GM12878 (cell line): Measurements from ENCODE around the gene UTP14A. TPM values are rescaled to one million over a fixed set of nuclear protein-coding genes. Genes with fewer than 3 reads are reported as not detected.

Source experiments
- ATF3 ChIP-seq: IDR thresholded peaks from 2 replicates; pipeline ENCODE4 v1.6.1; 2011; ENCODE audit warnings: low read depth, mild to moderate bottlenecking, low read length, moderate library complexity, borderline replicate concordance; ENCODE audit errors: extremely low read depth
- ATF7 ChIP-seq: fragments of 450-650 bp; IDR thresholded peaks from 2 replicates; pipeline ENCODE4 v1.6.1; 2016; ENCODE audit warnings: low read depth, mild to moderate bottlenecking
- BCL11A ChIP-seq: IDR thresholded peaks from 2 replicates; pipeline ENCODE4 v1.6.1; 2011; ENCODE audit warnings: low read depth, low read length
- FOXM1 ChIP-seq: IDR thresholded peaks from 2 replicates; pipeline ENCODE4 v1.6.1; 2012; ENCODE audit warnings: low read depth, mild to moderate bottlenecking, inconsistent platforms, low read length, moderate library complexity
- HDAC2 ChIP-seq: fragments of 200-600 bp; sonication (generic); IDR thresholded peaks from 2 replicates; pipeline ENCODE4 v1.6.1; 2017
- MTA2 ChIP-seq: fragments of 450-650 bp; IDR thresholded peaks from 2 replicates; pipeline ENCODE4 v1.6.1; 2016; ENCODE audit warnings: low read depth, mild to moderate bottlenecking, moderate library complexity
- MYC ChIP-seq: IDR thresholded peaks from 2 replicates; pipeline ENCODE4 v1.6.1; 2011; ENCODE audit warnings: mild to moderate bottlenecking, low read length, moderate library complexity, inconsistent platforms; ENCODE audit not compliant: insufficient read depth, insufficient replicate concordance, insufficient read length, severe bottlenecking
- NBN ChIP-seq: fragments of 450-650 bp; IDR thresholded peaks from 2 replicates; pipeline ENCODE4 v1.6.1; 2016
- NFYA ChIP-seq: IDR thresholded peaks from 2 replicates; pipeline ENCODE4 v1.6.1; 2011; ENCODE audit warnings: low read depth, mild to moderate bottlenecking, low read length, improper control_type of control experiment, borderline replicate concordance
- NFYB ChIP-seq: IDR thresholded peaks from 2 replicates; pipeline ENCODE4 v1.6.1; 2011; ENCODE audit warnings: low read depth, mild to moderate bottlenecking, low read length, improper control_type of control experiment, moderate library complexity; ENCODE audit not compliant: insufficient read depth
- PBX3 ChIP-seq: IDR thresholded peaks from 2 replicates; pipeline ENCODE4 v1.6.1; 2011; ENCODE audit warnings: mild to moderate bottlenecking, low read depth, low read length, moderate library complexity; ENCODE audit not compliant: insufficient replicate concordance
- PKNOX1 ChIP-seq: fragments of 450-650 bp; IDR thresholded peaks from 2 replicates; pipeline ENCODE4 v1.6.1; 2016; ENCODE audit warnings: mild to moderate bottlenecking
- SKIL ChIP-seq: fragments of 450-650 bp; IDR thresholded peaks from 2 replicates; pipeline ENCODE4 v1.6.1; 2017; ENCODE audit warnings: mild to moderate bottlenecking, low read depth, inconsistent platforms; ENCODE audit not compliant: poor library complexity, severe bottlenecking
- SMARCA5 ChIP-seq: fragments of 450-650 bp; IDR thresholded peaks from 2 replicates; pipeline ENCODE4 v1.6.1; 2017; ENCODE audit warnings: mild to moderate bottlenecking
- YY1 ChIP-seq: IDR thresholded peaks from 2 replicates; pipeline ENCODE4 v1.6.1; 2011; ENCODE audit warnings: low read depth, mild to moderate bottlenecking, low read length
- polyA plus RNA-seq, 11 experiments: library from polyadenylated mRNA; depleted of rRNA in 4 of 11; unstranded in 6 of 11; stranded (reverse) in 5 of 11; fragments of >200 nt; fragmentation: Nextera tagmentation in 4 of 11; fragmentation: Illumina TruSeq in 1 of 11; extraction: Ambion mirVana in 4 of 11; extraction: Trizol in 1 of 11; gene quantifications; 1 replicate in 1 of 11; 2 replicates in 10 of 11; pipeline versions ENCODE4 v1.2.1 to v1.2.3, GENCODE V29; 2011 to 2016; ENCODE audit warnings: inconsistent platforms in 2 of 11, missing spikeins in 2 of 11, low read depth in 1 of 11
- total RNA-seq, 4 experiments: library from RNA; depleted of rRNA in 3 of 4; stranded (reverse); fragments of >200 nt in 3 of 4; fragmentation: Illumina TruSeq in 1 of 4; extraction: Trizol in 1 of 4; gene quantifications; 2 replicates each; pipeline versions ENCODE4 v1.2.1 to v1.2.3, GENCODE V29; 2013 to 2021
- TF ChIP-seq, protein P1 (sequence below): IDR thresholded peaks from 2 replicates; pipeline ENCODE4 v1.6.1; 2011; ENCODE audit warnings: low read depth, low read length, improper control_type of control experiment, borderline replicate concordance
- TF ChIP-seq, protein P2 (sequence below): fragments of 450-650 bp; conservative IDR thresholded peaks from 2 replicates; pipeline ENCODE4 v1.6.1; 2017; ENCODE audit warnings: mild to moderate bottlenecking, moderate library complexity

UTP14A gene
- total and polyA plus RNA-seq, 10 of the 15 experiments (the other 5 are each of a cell fraction or from before 2014, with no cell fraction given): 16.9 to 49.8 (median 31.4) TPM

GRCh38 chrX:129905787-129906580 is at the start of gene UTP14A (continued):
- TF ChIP-seq MYC (peak; percentile 29), BCL11A (no peak), PBX3 (peak; percentile 44), PKNOX1 (peak; percentile 80), NFYB (no peak), HDAC2 (no peak), NBN (no peak), YY1 (no peak), MTA2 (no peak), SMARCA5 (no peak), FOXM1 (no peak), SKIL (no peak), ATF3 (no peak), ATF7 (peak; percentile 49; the same call in 1 of the 2 replicates), NFYA (no peak)
- TF ChIP-seq, protein P1, sequence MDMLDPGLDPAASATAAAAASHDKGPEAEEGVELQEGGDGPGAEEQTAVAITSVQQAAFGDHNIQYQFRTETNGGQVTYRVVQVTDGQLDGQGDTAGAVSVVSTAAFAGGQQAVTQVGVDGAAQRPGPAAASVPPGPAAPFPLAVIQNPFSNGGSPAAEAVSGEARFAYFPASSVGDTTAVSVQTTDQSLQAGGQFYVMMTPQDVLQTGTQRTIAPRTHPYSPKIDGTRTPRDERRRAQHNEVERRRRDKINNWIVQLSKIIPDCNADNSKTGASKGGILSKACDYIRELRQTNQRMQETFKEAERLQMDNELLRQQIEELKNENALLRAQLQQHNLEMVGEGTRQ: no peak
- TF ChIP-seq, protein P2, sequence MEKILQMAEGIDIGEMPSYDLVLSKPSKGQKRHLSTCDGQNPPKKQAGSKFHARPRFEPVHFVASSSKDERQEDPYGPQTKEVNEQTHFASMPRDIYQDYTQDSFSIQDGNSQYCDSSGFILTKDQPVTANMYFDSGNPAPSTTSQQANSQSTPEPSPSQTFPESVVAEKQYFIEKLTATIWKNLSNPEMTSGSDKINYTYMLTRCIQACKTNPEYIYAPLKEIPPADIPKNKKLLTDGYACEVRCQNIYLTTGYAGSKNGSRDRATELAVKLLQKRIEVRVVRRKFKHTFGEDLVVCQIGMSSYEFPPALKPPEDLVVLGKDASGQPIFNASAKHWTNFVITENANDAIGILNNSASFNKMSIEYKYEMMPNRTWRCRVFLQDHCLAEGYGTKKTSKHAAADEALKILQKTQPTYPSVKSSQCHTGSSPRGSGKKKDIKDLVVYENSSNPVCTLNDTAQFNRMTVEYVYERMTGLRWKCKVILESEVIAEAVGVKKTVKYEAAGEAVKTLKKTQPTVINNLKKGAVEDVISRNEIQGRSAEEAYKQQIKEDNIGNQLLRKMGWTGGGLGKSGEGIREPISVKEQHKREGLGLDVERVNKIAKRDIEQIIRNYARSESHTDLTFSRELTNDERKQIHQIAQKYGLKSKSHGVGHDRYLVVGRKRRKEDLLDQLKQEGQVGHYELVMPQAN: no peak
